Measurements from ENCODE around the gene SEMA5A. TPM values are rescaled to one million over a fixed set of nuclear protein-coding genes. Genes with fewer than 3 reads are reported as not detected.

The SEMA5A gene
- total RNA-seq, 1 experiment from 2014 or later: not detected

- Histone ChIP-seq H3K27ac (no peak overlapping the region), H3K4me1 (no peaks in the 10 kb centered on the region), H3K4me3 (no peak overlapping the region), H3K36me3 (no peaks in the 10 kb centered on the region), H3K27me3 (no peaks in the 10 kb centered on the region), H3K9me3 (replicated peaks) (no peaks in the 10 kb centered on the region)
- no peak for DNase-seq
Measured at GRCh38 chr5:9483779-9484178, 62.1 kb downstream of the SEMA5A start.

GRCh38 chr5:9483243-9483642 is 62.6 kb downstream of the SEMA5A start:
- H3K27ac ChIP-seq: no peak overlapping the region
- no peak overlapping the region for H3K4me3 ChIP-seq

GRCh38 chr5:9482381-9482780 is 63.5 kb downstream of the SEMA5A start:
- H3K27ac ChIP-seq: no peak overlapping the region
- no peaks in the 10 kb centered on the region for H3K4me1 ChIP-seq
- DNase-seq: no peak
- no peak overlapping the region for H3K4me3 ChIP-seq
- H3K9me3 ChIP-seq (replicated peaks): no peaks in the 10 kb centered on the region
- no peaks in the 10 kb centered on the region for H3K27me3 ChIP-seq
- no peaks in the 10 kb centered on the region for H3K36me3 ChIP-seq

More at GRCh38 chr5:9483243-9483642, 62.6 kb downstream of the SEMA5A start:
- no peak for DNase-seq
- Histone ChIP-seq H3K4me1 (no peaks in the 10 kb centered on the region), H3K9me3 (replicated peaks) (no peaks in the 10 kb centered on the region), H3K36me3 (no peaks in the 10 kb centered on the region), H3K27me3 (no peaks in the 10 kb centered on the region)

- H3K9me3 ChIP-seq (replicated peaks): no peaks in the 10 kb centered on the region
- DNase-seq: no peak
- no peak overlapping the region for H3K4me3 ChIP-seq
- no peaks in the 10 kb centered on the region for H3K4me1 ChIP-seq
- no peak overlapping the region for H3K27ac ChIP-seq
- no peaks in the 10 kb centered on the region for H3K36me3 ChIP-seq
- H3K27me3 ChIP-seq: no peaks in the 10 kb centered on the region
Measured at GRCh38 chr5:9480499-9480898, 65.4 kb downstream of the SEMA5A start.

GRCh38 chr5:9479990-9480389 is 65.9 kb downstream of the SEMA5A start:
- DNase-seq: no peak
- Histone ChIP-seq H3K36me3 (no peaks in the 10 kb centered on the region), H3K27ac (no peak overlapping the region), H3K4me3 (no peak overlapping the region), H3K9me3 (replicated peaks) (no peaks in the 10 kb centered on the region), H3K27me3 (no peaks in the 10 kb centered on the region), H3K4me1 (no peaks in the 10 kb centered on the region)

GRCh38 chr5:9479361-9479760 is 66.5 kb downstream of the SEMA5A start:
- Histone ChIP-seq H3K4me1 (no peaks in the 10 kb centered on the region), H3K36me3 (no peaks in the 10 kb centered on the region), H3K9me3 (replicated peaks) (no peaks in the 10 kb centered on the region), H3K27ac (no peak overlapping the region), H3K27me3 (no peaks in the 10 kb centered on the region), H3K4me3 (no peak overlapping the region)
- DNase-seq: no peak

- Histone ChIP-seq H3K27me3 (no peaks in the 10 kb centered on the region), H3K4me3 (no peak overlapping the region), H3K9me3 (replicated peaks) (no peaks in the 10 kb centered on the region), H3K27ac (no peak overlapping the region), H3K4me1 (no peaks in the 10 kb centered on the region), H3K36me3 (no peaks in the 10 kb centered on the region)
- no peak for DNase-seq
Measured at GRCh38 chr5:9477537-9477936, 68.3 kb downstream of the SEMA5A start.

- Histone ChIP-seq H3K27ac (no peak overlapping the region), H3K4me3 (no peak overlapping the region), H3K4me1 (no peaks in the 10 kb centered on the region), H3K27me3 (no peaks in the 10 kb centered on the region), H3K36me3 (no peaks in the 10 kb centered on the region), H3K9me3 (replicated peaks) (no peaks in the 10 kb centered on the region)
- no peak for DNase-seq
Measured at GRCh38 chr5:9474219-9475002, 71.5 kb downstream of the SEMA5A start.

GRCh38 chr5:9473624-9474023 is 72.3 kb downstream of the SEMA5A start:
- H3K27ac ChIP-seq: no peak overlapping the region
- DNase-seq: no peak
- no peaks in the 10 kb centered on the region for H3K4me1 ChIP-seq
- no peaks in the 10 kb centered on the region for H3K9me3 ChIP-seq (replicated peaks)
- H3K27me3 ChIP-seq: no peaks in the 10 kb centered on the region
- no peaks in the 10 kb centered on the region for H3K36me3 ChIP-seq
- no peak overlapping the region for H3K4me3 ChIP-seq

- H3K27me3 ChIP-seq: no peaks in the 10 kb centered on the region
- DNase-seq: no peak
- no peak overlapping the region for H3K4me3 ChIP-seq
- no peak overlapping the region for H3K27ac ChIP-seq
- no peaks in the 10 kb centered on the region for H3K9me3 ChIP-seq (replicated peaks)
- H3K4me1 ChIP-seq: no peaks in the 10 kb centered on the region
- no peaks in the 10 kb centered on the region for H3K36me3 ChIP-seq
Measured at GRCh38 chr5:9470410-9470809, 75.5 kb downstream of the SEMA5A start.

GRCh38 chr5:9468060-9468388 is 77.9 kb downstream of the SEMA5A start:
- H3K27ac ChIP-seq: no peak overlapping the region
- no peak for DNase-seq
- H3K36me3 ChIP-seq: no peaks in the 10 kb centered on the region
- H3K4me3 ChIP-seq: no peak overlapping the region
- no peaks in the 10 kb centered on the region for H3K9me3 ChIP-seq (replicated peaks)
- H3K27me3 ChIP-seq: no peaks in the 10 kb centered on the region
- H3K4me1 ChIP-seq: no peaks in the 10 kb centered on the region

GRCh38 chr5:9467199-9468059 is 78.4 kb downstream of the SEMA5A start:
- H3K27me3 ChIP-seq: no peaks in the 10 kb centered on the region

GRCh38 chr5:9466697-9467096 is 79.2 kb downstream of the SEMA5A start:
- H3K27me3 ChIP-seq: no peaks in the 10 kb centered on the region
- H3K36me3 ChIP-seq: no peaks in the 10 kb centered on the region
- H3K4me3 ChIP-seq: no peak overlapping the region
- no peak overlapping the region for H3K27ac ChIP-seq
- H3K9me3 ChIP-seq (replicated peaks): no peaks in the 10 kb centered on the region
- H3K4me1 ChIP-seq: no peaks in the 10 kb centered on the region
- DNase-seq: no peak

More at GRCh38 chr5:9467199-9468059, 78.4 kb downstream of the SEMA5A start:
- H3K9me3 ChIP-seq (replicated peaks): no peaks in the 10 kb centered on the region
- no peak overlapping the region for H3K4me3 ChIP-seq
- no peaks in the 10 kb centered on the region for H3K4me1 ChIP-seq
- H3K27ac ChIP-seq: no peak overlapping the region
- no peaks in the 10 kb centered on the region for H3K36me3 ChIP-seq
- DNase-seq: no peak

- Histone ChIP-seq H3K27ac (no peak overlapping the region), H3K4me1 (no peaks in the 10 kb centered on the region), H3K36me3 (no peaks in the 10 kb centered on the region), H3K4me3 (no peak overlapping the region), H3K27me3 (no peaks in the 10 kb centered on the region), H3K9me3 (replicated peaks) (no peaks in the 10 kb centered on the region)
- DNase-seq: no peak
Measured at GRCh38 chr5:9464478-9464877, 81.4 kb downstream of the SEMA5A start.

GRCh38 chr5:9462109-9462508 is 83.8 kb downstream of the SEMA5A start:
- Histone ChIP-seq H3K36me3 (no peaks in the 10 kb centered on the region), H3K4me1 (no peaks in the 10 kb centered on the region), H3K4me3 (no peak overlapping the region), H3K9me3 (replicated peaks) (no peaks in the 10 kb centered on the region), H3K27me3 (no peaks in the 10 kb centered on the region), H3K27ac (no peak overlapping the region)
- no peak for DNase-seq
